Parathyroid adenoma (tissue), 2 donors: Measurements from ENCODE around the gene RAD1.

Experiments
- H2AFZ ChIP-seq: fragments of 300-600 bp; sonication (generic); one replicate; pipeline ENCODE4 v1.7.0; 2017; ENCODE audit warnings: antibody characterized with exemption, mild to moderate bottlenecking
- H3K27ac ChIP-seq: fragments of 300-600 bp; sonication (generic); one replicate; pipeline ENCODE4 v1.7.0; 2017
- H3K27me3 ChIP-seq: fragments of 300-600 bp; sonication (generic); one replicate; pipeline ENCODE4 v1.7.0; 2017; ENCODE audit warnings: low read length; ENCODE audit not compliant: control insufficient read depth, insufficient read depth
- H3K36me3 ChIP-seq: fragments of 300-600 bp; sonication (generic); one replicate; pipeline ENCODE4 v1.7.0; 2017; ENCODE audit warnings: low read length; ENCODE audit not compliant: control insufficient read depth, insufficient read depth
- H3K4me1 ChIP-seq: fragments of 300-600 bp; sonication (generic); one replicate; pipeline ENCODE4 v1.7.0; 2017; ENCODE audit warnings: control low read depth
- H3K4me2 ChIP-seq: fragments of 300-600 bp; sonication (generic); one replicate; pipeline ENCODE4 v1.7.0; 2017; ENCODE audit warnings: low read length
- H3K4me3 ChIP-seq: fragments of 300-600 bp; sonication (generic); one replicate; pipeline ENCODE4 v1.7.0; 2017; ENCODE audit warnings: low read depth, low read length
- H3K79me2 ChIP-seq: fragments of 300-600 bp; sonication (generic); one replicate; pipeline ENCODE4 v1.7.0; 2017; ENCODE audit warnings: control low read depth
- H3K9ac ChIP-seq: fragments of 300-600 bp; sonication (generic); one replicate; pipeline ENCODE4 v1.7.0; 2017; ENCODE audit warnings: mild to moderate bottlenecking
- H3K9me3 ChIP-seq: fragments of 300-600 bp; sonication (generic); one replicate; pipeline ENCODE4 v1.7.0; 2017; ENCODE audit warnings: low read length; ENCODE audit not compliant: control insufficient read depth
- CTCF ChIP-seq: fragments of 300-600 bp; sonication (generic); IDR thresholded peaks from one replicate; pipeline ENCODE4 v1.7.0; 2017; ENCODE audit warnings: antibody characterized with exemption, mild to moderate bottlenecking
- donor health status: primary hyperparathyroidism.

The RAD1 gene

GRCh38 chr5:34865091-34865490 lies 50.2 kb downstream of the RAD1 start:
- H3K4me1 ChIP-seq, result no peaks in the 10 kb centered on the region
- no peaks in the 10 kb centered on the region for H3K27me3 ChIP-seq
- no peaks in the 10 kb centered on the region for H3K36me3 ChIP-seq
- no peak overlapping the region for H3K4me2 ChIP-seq
- H3K9me3 ChIP-seq, result no peaks in the 10 kb centered on the region
- no peaks in the 10 kb centered on the region for H3K79me2 ChIP-seq
- no peak overlapping the region for H3K4me3 ChIP-seq
- H3K27ac ChIP-seq, result no peak overlapping the region
- H3K9ac ChIP-seq, result no peak overlapping the region
- TF ChIP-seq CTCF, result no peak
- no peak overlapping the region for H2AFZ ChIP-seq

GRCh38 chr5:34863946-34864345 lies 51.4 kb downstream of the RAD1 start:
- no peak for TF ChIP-seq CTCF
- no peaks in the 10 kb centered on the region for H3K27me3 ChIP-seq
- no peaks in the 10 kb centered on the region for H3K36me3 ChIP-seq
- H3K9ac ChIP-seq, result no peak overlapping the region
- no peaks in the 10 kb centered on the region for H3K79me2 ChIP-seq
- H3K27ac ChIP-seq, result no peak overlapping the region
- no peaks in the 10 kb centered on the region for H3K9me3 ChIP-seq
- H3K4me2 ChIP-seq, result no peak overlapping the region
- no peak overlapping the region for H2AFZ ChIP-seq
- H3K4me1 ChIP-seq, result peaks cover 7% of the 10 kb centered on the region
- no peak overlapping the region for H3K4me3 ChIP-seq

GRCh38 chr5:34859253-34859652 lies 56.1 kb downstream of the RAD1 start:
- TF ChIP-seq CTCF, result no peak
- peak overlapping the region; percentile 52 for H3K27ac ChIP-seq

GRCh38 chr5:34858790-34859189 lies 56.5 kb downstream of the RAD1 start:
- peak overlapping the region; percentile 52 for H3K27ac ChIP-seq

More at GRCh38 chr5:34859253-34859652, 56.1 kb downstream of the RAD1 start:
- H3K79me2 ChIP-seq, result no peaks in the 10 kb centered on the region
- H3K27me3 ChIP-seq, result no peaks in the 10 kb centered on the region
- H3K4me1 ChIP-seq, result peaks cover 9% of the 10 kb centered on the region
- H3K4me2 ChIP-seq, result no peak overlapping the region
- peak overlapping the region; percentile 45 for H2AFZ ChIP-seq
- no peak overlapping the region for H3K4me3 ChIP-seq
- no peak overlapping the region for H3K9ac ChIP-seq
- H3K36me3 ChIP-seq, result no peaks in the 10 kb centered on the region
- no peaks in the 10 kb centered on the region for H3K9me3 ChIP-seq

More at GRCh38 chr5:34858790-34859189, 56.5 kb downstream of the RAD1 start:
- no peak overlapping the region for H3K4me2 ChIP-seq
- H3K79me2 ChIP-seq, result no peaks in the 10 kb centered on the region
- no peak overlapping the region for H3K9ac ChIP-seq
- no peak overlapping the region for H3K4me3 ChIP-seq
- H3K4me1 ChIP-seq, result peaks cover 9% of the 10 kb centered on the region
- H3K36me3 ChIP-seq, result no peaks in the 10 kb centered on the region
- H3K27me3 ChIP-seq, result no peaks in the 10 kb centered on the region
- no peaks in the 10 kb centered on the region for H3K9me3 ChIP-seq
- peak overlapping the region; percentile 45 for H2AFZ ChIP-seq
- TF ChIP-seq CTCF, result no peak
